ENCODE measurements around the gene NACA2. TPM values are rescaled to one million over a fixed set of nuclear protein-coding genes. Genes with fewer than 3 reads are reported as not detected.

The NACA2 gene
- total RNA-seq: not detected in 2 replicates

GRCh38 chr17:61591018-61591417, at the start of gene NACA2:
TSS of gene NACA2 (minus strand) at chr17:61591219. CDS start at chr17:61591180, 39 bp downstream.

Other genes with a start within 250 kb of the NACA2 start
- 88.9 and 89.6 TPM in 2 replicates for gene TBX2, start 191.4 kb downstream of the NACA2 start, total RNA-seq
- gene TBX4, start 138.8 kb downstream of the NACA2 start, total RNA-seq: 3.0 and 3.5 TPM in 2 replicates

All from bronchus fibroblast of lung (primary cell).